K562 (cell line): Measurements from ENCODE around the gene RELA.
A peak's percentile ranks its signal among the peaks of the same experiment; 100 is the strongest.
"Not testable (repeated sequence)": the region's sequence is repeated elsewhere in the genome, so short reads cannot be mapped to it uniquely, and the experiment has no call there.

Experiments used
- CTCF ChIP-seq, 3 experiments: IDR thresholded peaks in 2 of 3; conservative IDR thresholded peaks in 1 of 3; 2 replicates each; pipeline ENCODE4 v1.5.1; 2011 to 2012; ENCODE audit warnings: low read length in 3 of 3, mild to moderate bottlenecking in 3 of 3, control low read depth in 2 of 3, improper control_type of control experiment in 1 of 3, inconsistent platforms in 1 of 3, low read depth in 1 of 3, mixed read lengths in 1 of 3, moderate library complexity in 1 of 3; ENCODE audit not compliant: insufficient read depth in 2 of 3
- TF ChIP-seq, protein P1 (sequence below): fragments of 250-450 bp; sonication (Bioruptor Pico); IDR thresholded peaks from 2 replicates; pipeline ENCODE4 v1.8.0; 2021; ENCODE audit warnings: moderate library complexity, mild to moderate bottlenecking, inconsistent platforms

GRCh38 chr11:65706303-65706763 is 43.6 kb upstream of the RELA start:
- TF ChIP-seq, protein P1, sequence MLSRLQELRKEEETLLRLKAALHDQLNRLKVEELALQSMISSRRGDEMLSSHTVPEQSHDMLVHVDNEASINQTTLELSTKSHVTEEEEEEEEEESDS (CRISPR knock-in tag) = not testable (repeated sequence)
- peak; percentile 47 to 64 (median 51); a peak in 5 of 6 replicates for TF ChIP-seq CTCF (IDR thresholded peaks at IDR 0.05 in 2 of 3, conservative IDR thresholded peaks at IDR 0.05 in 1 of 3; ENCODE audit: insufficient read depth in 2 of 3, low read depth in 1 of 3, low read length in 3 of 3)
